Pons (tissue), 1 donor: ENCODE results near the gene TRMT11.

Source experiments
- DNase-seq: peaks from one replicate; pipeline ENCODE4 v3.0.0-alpha.2; 2016; ENCODE audit warnings: low spot score

The TRMT11 gene

GRCh38 chr6:126076992-126077664 lies 90.8 kb downstream of the TRMT11 start:
- DNase-seq, result no peak

GRCh38 chr6:126077810-126078776 lies 91.8 kb downstream of the TRMT11 start:
- DNase-seq, result no peak

GRCh38 chr6:126083875-126084274 lies 97.5 kb downstream of the TRMT11 start:
- DNase-seq, result no peak

GRCh38 chr6:126086560-126086959 lies 100.2 kb downstream of the TRMT11 start:
- no peak for DNase-seq
